GM12878 (cell line): ENCODE measurements around the gene PSMD1. TPM values are rescaled to one million over a fixed set of nuclear protein-coding genes. Genes with fewer than 3 reads are reported as not detected.
A peak's percentile ranks its signal among the peaks of the same experiment; 100 is the strongest.

Source experiments
- ATAC-seq: fragments of 200-7000 bp; cut with Tn5 transposase; 3 replicates; pipeline ENCODE4 v1.9.1; 2020; ENCODE audit warnings: mild to moderate bottlenecking, moderate library complexity
- BruUV-seq: library from RNA; stranded (reverse); fragments of 400-500 nt; replicated peaks from 2 replicates; lab custom pipeline; 2021; lab: Mats Ljungman, UMichigan
- CTCF ChIA-PET: fragments of 300-600 bp; sonication (Branson Sonifier 250); formaldehyde crosslinking; extraction: SDS; loops from one replicate; lab custom pipeline; 2021; ENCODE audit warnings: inconsistent platforms; lab: Yijun Ruan, JAX
- POLR2A ChIA-PET: fragments of 350-600 bp; formaldehyde crosslinking; extraction: SDS; loops from one replicate; lab custom pipeline; 2021; ENCODE audit warnings: inconsistent platforms; lab: Charles Lee
- RAD21 ChIA-PET: fragments of 300-600 bp; sonication (Branson Sonifier 250); formaldehyde crosslinking; loops from one replicate; lab custom pipeline; 2023; ENCODE audit warnings: antibody characterized with exemption; ENCODE audit not compliant: unreplicated experiment; lab: Charles Lee
- SMC1A ChIA-PET: fragments of 300-600 bp; sonication (Branson Sonifier 250); formaldehyde crosslinking; loops from one replicate; lab custom pipeline; 2023; ENCODE audit not compliant: unreplicated experiment, uncharacterized antibody; lab: Charles Lee
- DNase-seq: peaks from one replicate; pipeline ENCODE4 v3.0.0-alpha.2; 2011; ENCODE audit warnings: low read depth, low spot score
- FAIRE-seq: peaks from 3 replicates; lab custom pipeline; 2011; peaks lifted over from hg19 to GRCh38; lab: Jason Lieb, UNC
- H2AFZ ChIP-seq: 2 replicates; pipeline ENCODE4 v1.6.0; 2011; ENCODE audit warnings: low read depth, low read length, control low read depth; ENCODE audit not compliant: control insufficient read depth
- H3K27ac ChIP-seq: 2 replicates; pipeline ENCODE4 v1.5.1; 2011; ENCODE audit warnings: control low read depth; ENCODE audit not compliant: control insufficient read depth, insufficient read depth
- H3K27me3 ChIP-seq, 2 experiments: replicated peaks in 1 of 2; 2 replicates each; pipeline versions ENCODE4 v1.6.0 to v1.6.1; 2011; ENCODE audit warnings: low read length in 1 of 2; ENCODE audit not compliant: control insufficient read depth in 2 of 2, insufficient read depth in 2 of 2
- H3K36me3 ChIP-seq, 2 experiments: 2 replicates each; pipeline ENCODE4 v1.5.1; 2011; ENCODE audit warnings: low read length in 1 of 2; ENCODE audit not compliant: control insufficient read depth in 2 of 2, insufficient read depth in 2 of 2
- H3K4me1 ChIP-seq: 2 replicates; pipeline ENCODE4 v1.6.1; 2011; ENCODE audit warnings: mild to moderate bottlenecking, low read length, moderate library complexity, mixed read lengths; ENCODE audit not compliant: control insufficient read depth, insufficient read depth
- H3K4me2 ChIP-seq: 2 replicates; pipeline ENCODE4 v1.6.0; 2011; ENCODE audit warnings: control low read depth; ENCODE audit not compliant: control insufficient read depth, insufficient read depth
- H3K4me3 ChIP-seq: fragments of 200-600 bp; sonication (generic); 2 replicates; pipeline ENCODE4 v1.5.1; 2016
- H3K79me2 ChIP-seq: 2 replicates; pipeline ENCODE4 v1.6.0; 2011; ENCODE audit warnings: low read length; ENCODE audit not compliant: control insufficient read depth, insufficient read depth
- H3K9ac ChIP-seq: 2 replicates; pipeline ENCODE4 v1.8.0; 2011; ENCODE audit warnings: low read length, control low read depth, mixed read lengths; ENCODE audit not compliant: control insufficient read depth, insufficient read depth
- H3K9me3 ChIP-seq: replicated peaks from 3 replicates; pipeline ENCODE4 v1.5.1; 2011; ENCODE audit warnings: mild to moderate bottlenecking, low read length; ENCODE audit not compliant: control insufficient read depth, insufficient read depth
- H4K20me1 ChIP-seq: 2 replicates; pipeline ENCODE4 v1.6.0; 2011; ENCODE audit not compliant: control insufficient read depth, insufficient read depth
- CHD1 ChIP-seq: IDR thresholded peaks from 2 replicates; pipeline ENCODE4 v1.6.1; 2012; ENCODE audit warnings: low read depth, low read length, improper control_type of control experiment
- CREB1 ChIP-seq: IDR thresholded peaks from 2 replicates; pipeline ENCODE4 v1.6.1; 2012; ENCODE audit warnings: low read depth, mild to moderate bottlenecking, inconsistent platforms
- EZH2 ChIP-seq: IDR thresholded peaks from 2 replicates; pipeline ENCODE4 v1.6.1; 2012; ENCODE audit warnings: low read depth, mild to moderate bottlenecking, control low read depth, inconsistent platforms, low read length, borderline replicate concordance; ENCODE audit not compliant: control insufficient read depth
- FOS ChIP-seq: IDR thresholded peaks from 3 replicates; pipeline ENCODE4 v1.6.1; 2011; ENCODE audit warnings: borderline replicate concordance; ENCODE audit not compliant: insufficient read length; ENCODE audit errors: extremely low read depth
- IRF3 ChIP-seq: fragments of 450-650 bp; IDR thresholded peaks from 2 replicates; pipeline ENCODE4 v1.6.1; 2014; ENCODE audit warnings: mild to moderate bottlenecking
- IRF4 ChIP-seq: IDR thresholded peaks from 2 replicates; pipeline ENCODE4 v1.6.1; 2011; ENCODE audit warnings: low read depth, low read length
- JUND ChIP-seq: IDR thresholded peaks from 2 replicates; pipeline ENCODE4 v1.6.1; 2012; ENCODE audit warnings: low read depth, mild to moderate bottlenecking, low read length, improper control_type of control experiment, moderate library complexity
- MYB ChIP-seq: fragments of 150-350 bp; IDR thresholded peaks from 2 replicates; pipeline ENCODE4 v1.6.1; 2014; ENCODE audit warnings: mild to moderate bottlenecking, low read depth, low read length, borderline replicate concordance
- RB1 ChIP-seq: fragments of 450-650 bp; formaldehyde crosslinking; IDR thresholded peaks from 2 replicates; pipeline ENCODE4 v1.6.1; 2017; ENCODE audit warnings: mild to moderate bottlenecking, borderline replicate concordance
- RCOR1 ChIP-seq: conservative IDR thresholded peaks from 2 replicates; pipeline ENCODE4 v1.6.1; 2012; ENCODE audit warnings: low read depth, low read length, improper control_type of control experiment
- RELB ChIP-seq: fragments of 450-650 bp; IDR thresholded peaks from 2 replicates; pipeline ENCODE4 v1.6.1; 2017; ENCODE audit warnings: low read depth, mild to moderate bottlenecking, moderate library complexity
- SIN3A ChIP-seq: IDR thresholded peaks from 2 replicates; pipeline ENCODE4 v1.6.1; 2012; ENCODE audit warnings: low read depth, low read length, improper control_type of control experiment
- SP1 ChIP-seq: IDR thresholded peaks from one replicate; pipeline ENCODE4 v1.6.1; 2011; ENCODE audit warnings: low read depth, low read length
- SPI1 ChIP-seq: IDR thresholded peaks from 2 replicates; pipeline ENCODE4 v1.6.1; 2011; ENCODE audit warnings: low read depth, mild to moderate bottlenecking, low read length, moderate library complexity, borderline replicate concordance; ENCODE audit not compliant: insufficient read depth
- TAF1 ChIP-seq: IDR thresholded peaks from 2 replicates; pipeline ENCODE4 v1.6.1; 2011; ENCODE audit warnings: mild to moderate bottlenecking, low read depth, low read length, borderline replicate concordance
- ZNF622 ChIP-seq: fragments of 450-650 bp; IDR thresholded peaks from 2 replicates; pipeline ENCODE4 v1.6.1; 2017; ENCODE audit warnings: mild to moderate bottlenecking, inconsistent platforms
- WGBS: methylation state at CpG from one replicate; pipeline ENCODE4 v1.1.6; 2016; ENCODE audit warnings: low lambda C conversion rate; ENCODE audit not compliant: insufficient replicate concordance, insufficient coverage; ENCODE audit errors: missing lambda C conversion rate; 5-methylcytosine and 5-hydroxymethylcytosine counted together
- in situ Hi-C: fragments of 300-500 bp; cut with MboI; formaldehyde crosslinking; loops from 9 replicates; pipeline ENCODE4 v1.14.3; 2018; ENCODE audit warnings: mixed read lengths
- intact Hi-C: fragments of 100-400 bp; cut with micrococcal nuclease; formaldehyde crosslinking; loops from one replicate; pipeline ENCODE4 v1.14.2; 2022; ENCODE audit not compliant: unreplicated experiment
- polyA plus RNA-seq, 11 experiments: library from polyadenylated mRNA; depleted of rRNA in 4 of 11; unstranded in 6 of 11; stranded (reverse) in 5 of 11; fragments of >200 nt; fragmentation: Nextera tagmentation in 4 of 11; fragmentation: Illumina TruSeq in 1 of 11; extraction: Ambion mirVana in 4 of 11; extraction: Trizol in 1 of 11; gene quantifications; 1 replicate in 1 of 11; 2 replicates in 10 of 11; pipeline versions ENCODE4 v1.2.1 to v1.2.3, GENCODE V29; 2011 to 2016; ENCODE audit warnings: inconsistent platforms in 2 of 11, missing spikeins in 2 of 11, low read depth in 1 of 11
- total RNA-seq, 4 experiments: library from RNA; depleted of rRNA in 3 of 4; stranded (reverse); fragments of >200 nt in 3 of 4; fragmentation: Illumina TruSeq in 1 of 4; extraction: Trizol in 1 of 4; gene quantifications; 2 replicates each; pipeline versions ENCODE4 v1.2.1 to v1.2.3, GENCODE V29; 2013 to 2021
- TF ChIP-seq, protein P1 (sequence below): IDR thresholded peaks from 2 replicates; pipeline ENCODE4 v1.6.1; 2012; ENCODE audit warnings: low read depth, low read length, improper control_type of control experiment
- TF ChIP-seq, protein P2 (sequence below): IDR thresholded peaks from 2 replicates; pipeline ENCODE4 v1.6.1; 2012; ENCODE audit warnings: low read depth, low read length, improper control_type of control experiment

The PSMD1 gene
- total and polyA plus RNA-seq, 10 of the 15 experiments (the other 5 are each of a cell fraction or from before 2014, with no cell fraction given), result 87.4 to 220 (median 139) TPM

DNA sequence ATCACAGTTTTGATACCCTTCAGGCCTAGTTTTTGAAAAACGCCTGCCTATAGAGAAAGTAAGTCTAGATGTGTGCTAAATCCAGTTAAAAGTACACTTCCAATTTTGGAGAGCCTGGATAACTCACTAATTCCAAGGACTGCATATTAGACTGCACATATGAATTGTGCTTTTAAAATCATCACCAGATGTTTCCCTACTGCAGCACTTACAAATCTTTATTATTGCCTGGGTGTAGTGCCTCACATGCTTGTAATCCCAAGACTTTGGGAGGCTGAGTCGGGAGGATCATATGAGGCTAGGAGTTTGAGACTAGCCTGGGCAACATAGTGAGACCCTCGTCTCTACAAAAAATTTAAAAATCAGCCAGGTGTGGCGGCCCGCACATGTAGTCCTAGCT lies 104.0 kb downstream of the PSMD1 start:
- H3K9ac ChIP-seq, result no peak overlapping the region
- ChIA-PET POLR2A (no interaction called here), SMC1A (interaction anchor here (1.2 kb wide), 2 partner anchors 18 to 19 kb away, joined by 3 read pairs; no protein-coding TSS in a partner anchor), CTCF (interaction anchor here (0.9 to 1.2 kb wide), 3 partner anchors 8 to 36 kb away, joined by 3 to 4 read pairs (median 3); no protein-coding TSS in a partner anchor), RAD21 (interaction anchor here (1.2 kb wide), 1 partner anchor 13 kb away, joined by 4 read pairs; no protein-coding TSS in a partner anchor)
- H3K4me3 ChIP-seq, result no peak overlapping the region
- FAIRE-seq (no peak), DNase-seq (no peak), ATAC-seq (no peak)
- no peaks in the 10 kb centered on the region for H4K20me1 ChIP-seq
- WGBS, result 97% methylated on average over 5 of the region's 5 CpGs
- in situ Hi-C loops, result no loop called here
- H3K27me3 ChIP-seq, result no peaks in the 10 kb centered on the region
- no peak overlapping the region for H2AFZ ChIP-seq
- peaks cover 6 to 14% of the 10 kb centered on the region in 2 experiments for H3K36me3 ChIP-seq
- H3K4me1 ChIP-seq, result peaks cover 8% of the 10 kb centered on the region; the same call in 1 of the 2 replicates
- H3K9me3 ChIP-seq, result no peaks in the 10 kb centered on the region
- no TSS peak for BruUV-seq
- H3K4me2 ChIP-seq, result no peak overlapping the region
- H3K27ac ChIP-seq, result 0 out of 2 replicates have a peak overlapping the region, but pooled peaks have one; percentile 6
- no peaks in the 10 kb centered on the region for H3K79me2 ChIP-seq
- TF ChIP-seq, protein P1, sequence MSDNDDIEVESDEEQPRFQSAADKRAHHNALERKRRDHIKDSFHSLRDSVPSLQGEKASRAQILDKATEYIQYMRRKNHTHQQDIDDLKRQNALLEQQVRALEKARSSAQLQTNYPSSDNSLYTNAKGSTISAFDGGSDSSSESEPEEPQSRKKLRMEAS, result no peak
- TF ChIP-seq, protein P2, sequence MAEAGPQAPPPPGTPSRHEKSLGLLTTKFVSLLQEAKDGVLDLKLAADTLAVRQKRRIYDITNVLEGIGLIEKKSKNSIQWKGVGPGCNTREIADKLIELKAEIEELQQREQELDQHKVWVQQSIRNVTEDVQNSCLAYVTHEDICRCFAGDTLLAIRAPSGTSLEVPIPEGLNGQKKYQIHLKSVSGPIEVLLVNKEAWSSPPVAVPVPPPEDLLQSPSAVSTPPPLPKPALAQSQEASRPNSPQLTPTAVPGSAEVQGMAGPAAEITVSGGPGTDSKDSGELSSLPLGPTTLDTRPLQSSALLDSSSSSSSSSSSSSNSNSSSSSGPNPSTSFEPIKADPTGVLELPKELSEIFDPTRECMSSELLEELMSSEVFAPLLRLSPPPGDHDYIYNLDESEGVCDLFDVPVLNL, result no peak
- TF ChIP-seq SPI1 (no peak), CREB1 (no peak), IRF4 (no peak), IRF3 (no peak), FOS (no peak), JUND (no peak), RELB (no peak), RCOR1 (no peak), SIN3A (no peak), RB1 (no peak), SP1 (no peak), MYB (no peak), ZNF622 (no peak), EZH2 (no peak), CHD1 (no peak), TAF1 (no peak)
- TF ChIP-seq, all 136 proteins: peak for 0
- intact Hi-C loops, result no loop called here
